Thyroid gland (tissue), 4 donors: ENCODE results near the gene CDKL5.

ENCODE experiments used
- CTCF ChIP-seq, 6 experiments: fragments of 200-600 bp in 3 of 6; fragments of 450-650 bp in 3 of 6; sonication (generic) in 3 of 6; IDR thresholded peaks; one replicate each; pipeline ENCODE4 v1.5.1; 2016 to 2019; ENCODE audit warnings: antibody characterized with exemption in 6 of 6, mild to moderate bottlenecking in 2 of 6, inconsistent platforms in 1 of 6, moderate library complexity in 1 of 6
- POLR2A ChIP-seq, 2 donors: fragments of 450-650 bp; IDR thresholded peaks; one replicate each; pipeline ENCODE4 v1.6.1; 2017; ENCODE audit warnings: antibody characterized with exemption in 2 of 2, mild to moderate bottlenecking in 2 of 2, moderate library complexity in 1 of 2

GRCh38 chrX:18565727-18566126, 140.3 kb downstream of the CDKL5 start:
- TF ChIP-seq CTCF (IDR thresholded peaks at IDR 0.05) (no peak), POLR2A (IDR thresholded peaks at IDR 0.05) (no peak)
